NCI-H128 (cell line): Measurements from ENCODE around the gene PLXNA1.

Source experiments
- DNase-seq: peaks from one replicate; lab custom pipeline; 2025; ENCODE audit not compliant: unreplicated experiment; lab: John Stamatoyannopoulos, UW

The PLXNA1 gene

GRCh38 chr3:126952983-126953660, 29.8 kb upstream of the PLXNA1 start:
- DNase-seq, result no peak

DNA sequence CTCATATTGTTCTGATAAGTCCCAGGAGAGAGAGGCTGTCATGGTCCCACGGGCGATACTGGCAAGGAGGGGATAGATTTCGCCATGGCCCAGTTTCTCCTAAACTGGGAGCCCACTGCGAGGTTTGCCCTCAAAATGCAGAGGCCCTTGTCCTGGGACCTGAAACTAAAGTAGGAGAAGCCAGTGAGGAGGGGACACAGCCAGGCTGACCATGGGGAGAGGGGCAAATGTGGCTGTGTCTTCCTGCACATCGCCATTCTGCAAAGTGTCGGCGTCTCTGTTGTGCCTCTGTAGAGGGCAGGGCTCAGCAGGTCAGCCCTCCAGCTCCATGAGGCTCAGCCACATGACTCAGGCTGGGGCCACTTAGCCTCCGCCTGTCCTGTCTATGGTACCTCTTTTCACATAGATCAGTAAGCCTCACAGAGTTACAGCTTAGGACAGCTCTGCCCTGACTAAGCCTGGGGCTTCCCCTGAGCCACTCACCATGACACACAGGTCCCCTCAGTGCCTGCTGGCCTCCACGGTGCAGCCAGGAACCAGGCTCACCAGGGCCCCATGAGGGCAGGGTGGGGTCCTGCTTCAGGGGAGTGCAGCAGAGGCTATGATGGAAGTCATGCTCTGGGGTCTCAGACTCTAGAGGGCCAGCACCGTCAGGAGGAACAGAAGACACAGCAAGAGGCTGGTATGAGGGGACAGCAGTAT, 28.6 kb upstream of the PLXNA1 start:
- DNase-seq, result no peak

DNA sequence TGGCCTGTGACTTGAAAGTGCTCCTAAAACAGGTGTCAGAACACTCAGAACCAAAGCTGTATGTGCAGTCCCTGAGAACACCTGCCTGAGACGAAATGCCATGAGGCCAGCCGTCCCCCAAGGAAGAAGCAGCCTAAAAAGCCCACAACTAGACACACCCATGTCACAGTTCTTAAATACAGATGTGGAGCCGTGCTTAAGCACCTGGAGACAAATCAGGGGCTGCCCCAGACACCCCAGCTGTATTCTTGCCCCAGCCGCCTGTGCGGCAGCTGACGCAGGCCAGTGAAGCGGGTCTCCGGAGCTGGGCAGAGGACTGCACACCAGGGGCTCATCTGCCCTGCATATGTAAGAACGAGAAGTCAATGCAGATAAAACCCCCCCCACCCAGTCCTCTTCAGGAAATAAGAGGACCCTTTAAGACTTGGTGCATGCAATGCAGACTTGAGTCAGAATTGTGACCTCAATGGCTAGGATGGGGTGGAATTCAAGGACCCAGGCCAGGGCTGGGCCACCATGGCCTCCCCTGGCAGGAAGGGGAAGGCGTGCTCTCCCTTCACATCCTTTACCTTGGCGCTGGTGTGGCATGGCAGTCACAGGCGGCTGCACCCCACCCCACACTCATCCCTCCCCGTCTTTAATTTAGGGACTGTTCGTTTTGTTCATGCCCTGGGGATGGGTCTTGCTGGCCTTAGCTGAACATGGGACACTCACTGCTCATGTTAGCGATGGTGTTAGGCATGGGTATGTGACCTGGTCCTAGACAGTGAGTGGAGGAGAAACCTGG, 27.7 kb upstream of the PLXNA1 start:
- no peak for DNase-seq

DNA sequence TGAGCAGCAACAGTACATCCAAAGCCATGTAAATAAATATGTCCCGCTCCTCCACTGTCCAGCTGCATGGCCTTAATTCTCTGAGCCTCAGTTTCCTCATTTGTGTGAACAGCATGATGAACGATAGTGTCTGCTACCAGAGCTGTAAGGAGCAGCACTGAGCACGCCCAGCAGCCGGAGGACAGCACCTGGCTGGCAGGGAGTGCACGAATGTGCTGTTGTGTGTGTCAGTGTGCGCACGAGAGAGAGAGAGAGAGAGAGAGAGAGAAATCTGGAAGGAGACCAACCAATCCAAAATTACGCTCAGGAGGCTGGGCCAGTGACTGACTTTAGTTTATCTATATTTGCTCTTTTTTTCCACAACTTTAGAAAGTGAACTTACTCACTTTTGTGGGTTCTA, 26.6 kb upstream of the PLXNA1 start:
- DNase-seq, result no peak

- DNase-seq, result no peak
These were observed 25.9 kb upstream of the PLXNA1 start for GRCh38 chr3:126956866-126957650.

DNA sequence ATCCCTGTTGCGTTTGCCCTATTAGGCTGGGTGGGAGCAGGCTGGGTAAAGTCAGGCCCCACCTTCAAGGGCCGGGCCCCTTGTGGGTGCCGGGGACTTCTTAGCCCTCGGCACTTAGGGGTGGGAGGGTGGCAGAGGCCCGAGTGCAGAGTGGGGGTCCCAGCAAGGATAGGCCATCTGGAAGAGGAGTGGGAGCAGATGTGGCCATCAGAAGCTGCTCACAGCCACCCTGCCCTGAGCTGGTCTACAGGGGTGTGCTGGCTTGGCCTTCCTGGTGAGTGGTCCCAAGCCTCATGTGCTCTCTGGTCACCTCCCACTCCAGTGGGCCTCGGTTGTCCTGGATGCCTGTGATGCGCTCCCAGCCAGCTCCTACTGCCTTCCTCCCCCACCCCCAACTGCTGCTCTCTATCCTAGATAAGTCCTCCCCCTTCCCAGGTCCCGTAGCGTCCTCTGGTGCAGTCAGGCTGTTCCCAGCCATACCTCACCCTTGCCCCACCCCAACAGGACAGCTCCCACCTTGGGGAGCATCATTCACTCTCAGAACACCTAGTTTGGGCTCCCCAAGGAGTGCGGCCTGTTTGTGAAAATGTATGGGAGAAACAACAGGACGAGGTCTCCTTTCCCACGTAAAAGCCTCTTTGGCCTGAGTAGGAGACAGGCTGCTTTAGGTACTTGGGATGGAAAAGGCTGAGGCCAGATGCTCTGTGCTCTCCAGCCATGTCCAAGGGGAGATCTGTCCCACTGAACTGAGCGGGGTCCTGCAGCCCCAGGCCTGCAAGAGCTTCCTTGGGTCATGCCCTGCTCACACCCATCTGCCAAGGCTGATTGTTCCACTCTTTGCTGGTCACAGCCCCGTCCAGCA, 24.9 kb upstream of the PLXNA1 start:
- DNase-seq, result no peak

GRCh38 chr3:126958638-126959085, 24.3 kb upstream of the PLXNA1 start:
- DNase-seq, result no peak

DNA sequence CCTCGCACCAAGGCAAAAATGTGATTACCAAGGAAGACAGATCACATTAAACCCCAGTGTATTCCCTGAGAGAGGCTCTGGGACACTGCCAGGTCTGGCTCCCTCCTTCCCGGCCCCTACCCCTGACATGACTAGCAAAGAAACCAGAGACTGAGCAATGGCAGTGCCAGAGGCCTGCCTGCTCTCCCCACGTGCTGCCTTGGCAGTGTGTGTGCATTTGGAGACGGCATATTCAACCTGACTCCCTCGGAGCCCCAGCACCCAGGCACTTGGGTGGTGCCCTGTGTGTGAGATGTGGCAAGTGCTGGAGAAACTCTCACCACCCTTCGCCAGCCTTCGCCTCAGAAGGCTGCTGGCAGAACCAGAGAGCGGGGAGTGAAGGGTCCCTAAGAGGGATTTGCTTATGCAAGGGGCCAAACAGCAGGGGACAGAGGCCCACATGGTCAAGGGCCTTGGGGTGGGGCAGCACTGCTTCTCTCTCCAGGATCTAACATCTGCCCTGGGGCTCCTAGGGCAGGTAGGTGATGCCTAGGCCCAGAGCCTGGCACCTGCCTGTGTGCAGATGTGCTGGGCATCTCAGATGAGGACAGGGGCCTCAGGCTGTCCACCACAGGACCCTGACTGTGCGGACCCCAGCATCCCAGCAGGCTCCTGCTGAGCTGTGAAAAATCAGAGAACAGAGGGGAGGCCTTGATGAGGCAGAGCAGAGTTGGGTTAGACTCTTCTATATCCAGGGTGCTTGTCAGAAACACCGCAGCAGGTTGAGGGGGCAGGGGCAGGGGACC, 23.6 kb upstream of the PLXNA1 start:
- DNase-seq, result no peak

GRCh38 chr3:126959921-126960603, 22.9 kb upstream of the PLXNA1 start:
- no peak for DNase-seq

DNA sequence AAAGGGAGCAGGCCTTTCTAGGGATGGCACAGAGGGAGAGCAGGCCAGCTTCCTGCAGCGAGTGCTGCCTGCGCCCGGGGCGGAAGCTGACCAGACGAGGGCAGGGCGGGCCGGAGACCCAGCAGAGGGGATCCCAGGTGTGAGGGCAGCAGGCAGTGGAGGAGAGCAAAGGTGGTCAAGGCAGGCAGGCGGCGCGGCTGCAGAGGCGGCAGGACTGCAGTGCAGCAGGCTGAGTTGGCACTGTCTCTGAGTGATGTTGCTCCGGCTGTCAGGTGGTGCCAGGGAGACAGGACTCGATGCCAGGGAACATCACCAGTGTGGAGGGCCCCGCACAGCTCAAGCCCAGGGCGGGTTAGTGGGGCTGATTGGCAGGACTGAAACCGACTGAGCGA, 22.3 kb upstream of the PLXNA1 start:
- DNase-seq, result no peak

GRCh38 chr3:126961191-126961790, 21.6 kb upstream of the PLXNA1 start:
- no peak for DNase-seq

DNA sequence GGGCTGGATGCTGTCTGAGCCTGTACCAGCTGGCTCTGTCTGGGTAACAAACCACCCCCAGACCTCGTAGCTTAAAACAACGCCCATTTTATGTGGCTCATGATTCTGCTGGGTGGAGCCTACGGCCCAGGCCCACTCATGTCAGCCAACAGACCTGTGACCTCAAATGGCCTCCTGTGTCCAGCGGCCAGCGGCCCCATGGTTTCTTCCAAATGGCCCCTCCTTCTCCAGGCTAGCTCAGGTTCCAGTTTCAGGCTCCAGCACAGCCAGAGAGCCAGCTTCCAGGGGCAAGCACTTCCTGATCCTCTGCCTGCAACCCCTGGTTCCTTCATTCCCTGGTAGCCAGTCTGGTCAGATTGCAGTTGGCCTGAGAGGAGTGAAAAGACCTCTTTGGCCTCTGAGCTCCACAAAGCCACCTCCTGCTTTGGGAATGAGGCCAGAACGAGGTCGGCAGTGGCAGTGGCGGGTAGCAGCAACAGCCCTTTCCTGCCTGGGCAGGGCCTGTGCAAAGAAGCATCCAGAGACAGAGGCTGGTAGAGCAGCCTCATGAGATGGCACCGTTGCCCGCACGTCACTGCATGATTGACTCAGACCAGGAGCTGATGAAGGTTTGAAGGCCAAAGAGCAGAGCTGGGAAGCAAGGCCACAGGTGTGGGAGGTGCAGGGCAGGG, 21.0 kb upstream of the PLXNA1 start:
- no peak for DNase-seq

DNA sequence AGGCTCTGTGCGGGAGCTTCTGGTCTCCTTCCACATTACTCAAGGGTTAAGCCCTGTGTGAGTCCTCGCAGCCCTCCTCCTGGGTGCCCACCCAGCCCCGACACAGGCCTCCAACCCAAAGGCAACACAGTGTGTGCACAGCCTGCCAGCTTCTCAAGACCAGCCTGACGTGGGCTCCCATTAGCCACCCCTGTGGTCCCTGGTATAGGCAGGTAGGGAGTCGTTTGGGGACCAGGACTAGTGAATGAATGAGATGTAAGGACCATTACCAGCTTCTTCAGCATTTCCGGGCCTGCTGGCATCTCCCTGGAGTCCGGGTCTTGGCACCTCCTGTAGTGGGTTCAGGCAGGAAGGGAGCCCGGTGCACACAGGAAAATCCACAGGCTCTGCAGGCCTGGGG, 20.2 kb upstream of the PLXNA1 start:
- no peak for DNase-seq

- DNase-seq, result no peak
These were observed 19.4 kb upstream of the PLXNA1 start for GRCh38 chr3:126963261-126964190.

GRCh38 chr3:126964261-126964660, 18.7 kb upstream of the PLXNA1 start:
- no peak for DNase-seq

GRCh38 chr3:126964950-126965349, 18.0 kb upstream of the PLXNA1 start:
- DNase-seq, result no peak

- no peak for DNase-seq
These were observed 17.3 kb upstream of the PLXNA1 start for GRCh38 chr3:126965526-126966080.
